Heart left ventricle (tissue), 13 donors: ENCODE data around the gene ADAM23.

Experiments used
- CTCF ChIP-seq, 12 donors: fragments of 200-600 bp; sonication (generic) in 4 of 12; IDR thresholded peaks; one replicate each; pipeline versions ENCODE4 v1.5.0 to v1.8.0; 2018 to 2022; ENCODE audit warnings: antibody characterized with exemption in 12 of 12, mild to moderate bottlenecking in 5 of 12
- POLR2A ChIP-seq, 2 donors: fragments of 450-650 bp; IDR thresholded peaks; one replicate each; pipeline ENCODE4 v1.6.1; 2017; ENCODE audit warnings: antibody characterized with exemption in 2 of 2, mild to moderate bottlenecking in 2 of 2, moderate library complexity in 2 of 2
- donor health status: ischemic (EF 13 %, LVEDD 7.1; RV severe dilation, severe dysfunction).
- donor health status: DM: no; HTN: yes; CAD: no.
- donor health status: DM: no; HTN: no; CAD: no.
- donor health status: ischemic (EF 25% LVEDD 6.9; RV normal size, moderate dysfunction).
- donor health status: ischemic (EF 25% LVEDD 5.7; RV mildly dilated, moderate dysfunction).
- donor health status: ischemic (EF 35%, LVEDD 5.7; RV mildly dilated, moderate dysfunction).
- donor health status: nonischemic (EF 11% LVEDD 7.7; RV severe dilation, severe dysfunction).
- donor health status: DM: yes; HTN: yes; CAD: no.
- donor health status: PGD.
- donor health status: ischemic (EF 29% LVEDD 5.4; RV normal size, mild dysfunction).
- donor health status: nonischemic (EF 23%, LVEDD 6.1; RV moderate dilation, normal function).

- TF ChIP-seq CTCF (IDR thresholded peaks at IDR 0.05) (no peak), POLR2A (IDR thresholded peaks at IDR 0.05) (no peak)
Measured at GRCh38 chr2:206431439-206431838, 11.9 kb upstream of the ADAM23 start.
